HG02852 (cell line): ENCODE data around the gene NUDT3.
"Not testable (repeated sequence)": the region's sequence is repeated elsewhere in the genome, so short reads cannot be mapped to it uniquely, and the experiment has no call there.

Experiments
- ATAC-seq: cut with Tn5 transposase; IDR thresholded peaks from one replicate; pipeline ENCODE4 v1.9.1; 2021; ENCODE audit warnings: mild to moderate bottlenecking, moderate library complexity; ENCODE audit not compliant: unreplicated experiment

Gene NUDT3

GRCh38 chr6:34324738-34325444, 67.6 kb downstream of the NUDT3 start:
- no peak for ATAC-seq

GRCh38 chr6:34324221-34324620, 68.2 kb downstream of the NUDT3 start:
- ATAC-seq = not testable (repeated sequence)

GRCh38 chr6:34323300-34323699, 69.2 kb downstream of the NUDT3 start:
- ATAC-seq = no peak

GRCh38 chr6:34322732-34323131, 69.7 kb downstream of the NUDT3 start:
- ATAC-seq = no peak

GRCh38 chr6:34321821-34322220, 70.6 kb downstream of the NUDT3 start:
- ATAC-seq = no peak

- ATAC-seq = no peak
Observed at GRCh38 chr6:34319471-34319885, 73.0 kb downstream of the NUDT3 start.

GRCh38 chr6:34318499-34319470, 73.7 kb downstream of the NUDT3 start:
- ATAC-seq = no peak

- ATAC-seq = no peak
Observed at GRCh38 chr6:34317882-34318498, 74.5 kb downstream of the NUDT3 start.

- ATAC-seq = no peak
Observed at GRCh38 chr6:34317172-34317477, 75.3 kb downstream of the NUDT3 start.

- ATAC-seq = no peak
Observed at GRCh38 chr6:34316431-34317171, 75.9 kb downstream of the NUDT3 start.

GRCh38 chr6:34315780-34316179, 76.7 kb downstream of the NUDT3 start:
- no peak for ATAC-seq

- ATAC-seq = no peak
Observed at GRCh38 chr6:34315256-34315655, 77.2 kb downstream of the NUDT3 start.

- ATAC-seq = no peak
Observed at GRCh38 chr6:34312259-34312658, 80.2 kb downstream of the NUDT3 start.

- no peak for ATAC-seq
Observed at GRCh38 chr6:34310817-34311216, 81.7 kb downstream of the NUDT3 start.

- no peak for ATAC-seq
Observed at GRCh38 chr6:34308483-34308882, 84.0 kb downstream of the NUDT3 start.

- ATAC-seq = no peak
Observed at GRCh38 chr6:34305982-34306708, 86.3 kb downstream of the NUDT3 start.

GRCh38 chr6:34305497-34305896, 87.0 kb downstream of the NUDT3 start:
- ATAC-seq = no peak

GRCh38 chr6:34304164-34304563, 88.3 kb downstream of the NUDT3 start:
- no peak for ATAC-seq

- ATAC-seq = no peak
Observed at GRCh38 chr6:34302929-34303328, 89.5 kb downstream of the NUDT3 start.

GRCh38 chr6:34301408-34301807, 91.1 kb downstream of the NUDT3 start:
- no peak for ATAC-seq
